Kasumi-1 (cell line): ENCODE data around the gene RGS14.
A peak's percentile ranks its signal among the peaks of the same experiment; 100 is the strongest.
"Not testable (repeated sequence)": the region's sequence is repeated elsewhere in the genome, so short reads cannot be mapped to it uniquely, and the experiment has no call there.

Experiments
- DNase-seq, 2 experiments: peaks; one replicate each; lab custom pipeline; 2025; lab: John Stamatoyannopoulos, UW

The RGS14 gene

DNA sequence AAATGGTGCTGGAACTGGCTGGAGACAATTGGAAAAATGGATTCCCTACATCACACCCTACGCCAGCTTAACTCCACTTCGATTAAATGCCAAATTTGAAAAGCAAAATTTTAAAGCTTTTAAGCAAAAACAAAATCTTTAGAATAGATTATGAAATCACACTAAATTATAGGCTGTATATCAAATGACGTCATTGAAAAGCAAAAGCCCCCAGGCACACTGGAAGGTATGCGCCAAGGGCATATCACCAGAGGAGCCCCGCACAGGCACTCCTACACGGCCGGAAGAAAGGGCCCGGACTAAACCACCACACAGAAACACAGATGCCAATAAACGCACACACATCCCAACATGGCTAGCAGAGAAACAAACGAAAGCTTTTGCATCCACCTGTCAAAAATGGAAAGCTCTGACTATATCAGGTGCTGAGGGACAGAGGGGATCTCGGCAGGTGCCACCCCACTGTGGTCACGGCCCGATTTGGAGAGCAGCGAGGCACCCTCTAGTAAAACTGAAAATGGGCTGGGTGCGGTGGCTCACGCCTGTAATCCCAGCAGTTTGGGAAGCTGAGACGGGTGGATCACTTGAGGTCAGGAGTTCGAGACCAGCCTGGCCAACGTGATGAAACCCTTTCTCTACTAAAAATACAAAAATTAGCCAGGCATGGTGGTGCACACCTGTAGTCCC is 29.0 kb upstream of the RGS14 start:
- no peak for DNase-seq

DNA sequence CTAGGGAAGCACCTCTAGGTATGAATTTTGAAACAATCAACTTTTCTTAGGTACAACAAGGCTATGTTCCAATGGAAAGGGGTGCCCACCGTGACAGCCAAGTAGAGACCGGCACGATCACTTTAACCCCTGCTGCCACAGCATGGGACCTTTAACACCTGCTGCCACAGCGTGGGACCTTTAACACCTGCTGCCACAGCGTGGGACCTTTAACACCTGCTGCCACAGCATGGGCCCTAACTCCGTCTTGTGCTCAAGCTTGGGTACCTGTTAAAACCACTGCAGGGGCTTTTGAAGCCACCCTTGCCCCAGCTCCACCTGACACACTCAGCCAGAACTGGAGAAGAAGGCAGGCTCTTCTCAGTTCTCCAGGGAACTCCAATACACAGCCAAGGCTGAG is 27.8 kb upstream of the RGS14 start:
- DNase-seq: no peak

DNA sequence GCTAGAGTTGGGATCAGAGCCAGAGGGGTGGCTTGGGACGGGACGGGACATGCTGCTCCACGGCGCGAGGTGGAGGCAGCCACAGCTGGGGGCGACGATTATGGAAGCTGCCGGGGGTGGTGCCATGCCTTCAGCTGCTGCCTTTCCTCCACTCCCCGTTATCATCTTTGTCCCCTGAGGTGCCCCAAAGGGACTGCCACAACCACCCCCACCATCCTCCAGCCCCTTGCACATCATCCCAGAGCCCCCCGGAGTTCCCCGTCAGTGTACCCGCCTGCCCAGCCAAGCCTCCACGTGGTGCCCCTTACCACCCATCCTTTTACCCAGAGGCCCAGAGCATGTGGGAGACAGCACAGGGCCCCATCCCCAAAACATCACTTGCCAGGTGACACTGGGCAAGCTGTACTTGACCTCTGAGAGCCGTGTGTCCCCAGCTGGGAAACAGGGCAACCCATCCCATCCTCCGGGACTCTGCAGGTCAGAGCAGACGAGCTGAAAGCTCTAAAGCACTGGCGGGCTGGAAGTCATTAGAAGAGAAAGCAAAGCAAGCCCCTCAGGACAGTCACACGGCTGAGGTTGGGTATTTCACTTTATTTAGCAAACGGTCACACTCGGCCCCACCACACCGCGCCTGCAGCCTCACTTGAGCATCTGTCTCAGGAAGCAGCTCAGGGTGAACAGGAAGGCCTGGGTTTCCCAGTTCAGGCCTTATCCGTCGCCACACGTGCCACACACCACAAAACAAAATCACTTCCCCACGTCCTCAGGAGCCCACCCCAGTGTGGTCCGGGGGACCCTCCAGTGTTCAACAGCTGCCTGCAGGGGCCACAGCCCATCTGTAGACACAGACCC is 26.5 kb upstream of the RGS14 start:
- peak; percentile 91 for DNase-seq

DNA sequence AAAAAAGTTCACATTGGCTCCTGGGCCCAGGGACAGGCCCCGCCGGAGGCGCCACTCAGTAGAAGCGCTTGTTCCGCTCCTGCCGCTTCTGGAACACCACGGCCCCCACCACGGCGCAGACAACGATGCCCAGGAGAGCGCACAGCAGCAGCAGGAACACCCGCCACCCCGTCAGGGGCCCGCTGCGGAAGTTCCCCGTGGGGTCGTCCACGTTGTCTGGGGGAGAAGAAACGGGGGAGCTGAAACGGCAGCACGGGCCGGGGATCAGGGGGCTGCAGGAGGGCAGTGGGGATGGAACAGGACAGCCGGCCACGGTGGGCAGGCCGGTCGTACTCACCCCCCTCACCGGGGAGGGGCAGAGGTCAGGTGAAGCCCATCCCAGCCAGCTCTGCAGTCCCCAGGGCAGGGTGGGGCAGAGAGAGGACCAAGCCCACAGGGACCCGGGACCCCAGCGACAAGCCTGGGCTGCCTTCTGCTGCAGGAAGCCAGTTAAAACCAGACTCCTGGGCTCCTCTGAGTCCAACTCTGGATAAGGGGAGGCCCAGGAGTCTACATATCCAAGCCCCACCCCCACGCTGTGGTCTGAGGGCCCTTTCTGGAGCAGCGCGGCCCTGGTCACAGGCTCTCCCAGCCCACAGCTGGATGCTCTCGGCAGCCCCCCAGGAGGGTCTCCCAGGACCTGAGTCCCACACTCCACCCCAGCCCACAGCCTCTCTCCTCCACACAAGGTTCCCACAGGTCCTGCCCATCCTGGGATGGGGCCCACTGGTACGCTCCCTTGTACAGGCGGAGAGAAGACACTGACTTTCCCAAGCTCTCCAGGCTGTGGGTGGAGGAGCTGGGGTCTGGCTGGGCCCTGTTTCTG is 25.5 kb upstream of the RGS14 start:
- no peak for DNase-seq

GRCh38 chr5:177332896-177333260 is 24.8 kb upstream of the RGS14 start:
- no peak for DNase-seq

GRCh38 chr5:177333420-177334154 is 24.1 kb upstream of the RGS14 start:
- no peak for DNase-seq

DNA sequence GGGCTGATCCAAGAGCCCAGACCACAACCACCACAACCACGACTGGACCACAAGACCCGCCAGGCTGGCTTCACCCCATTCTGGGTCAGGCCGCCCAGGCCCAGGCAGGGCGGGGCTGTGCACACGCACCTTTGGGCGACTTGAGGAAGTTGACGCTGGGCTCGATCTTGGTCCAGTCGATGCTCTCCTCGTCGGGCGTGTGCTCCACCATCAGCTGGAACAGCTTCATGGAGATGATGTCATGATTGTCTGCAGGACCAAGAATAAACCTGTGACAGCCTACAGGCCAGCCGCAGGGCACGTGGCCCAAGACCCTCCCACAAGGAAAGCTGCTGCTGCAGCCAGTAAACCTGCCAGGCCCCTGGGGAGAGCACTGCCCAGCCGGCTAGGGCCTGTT is 23.6 kb upstream of the RGS14 start:
- DNase-seq: no peak

GRCh38 chr5:177334781-177335700 is 22.7 kb upstream of the RGS14 start:
- no peak for DNase-seq

DNA sequence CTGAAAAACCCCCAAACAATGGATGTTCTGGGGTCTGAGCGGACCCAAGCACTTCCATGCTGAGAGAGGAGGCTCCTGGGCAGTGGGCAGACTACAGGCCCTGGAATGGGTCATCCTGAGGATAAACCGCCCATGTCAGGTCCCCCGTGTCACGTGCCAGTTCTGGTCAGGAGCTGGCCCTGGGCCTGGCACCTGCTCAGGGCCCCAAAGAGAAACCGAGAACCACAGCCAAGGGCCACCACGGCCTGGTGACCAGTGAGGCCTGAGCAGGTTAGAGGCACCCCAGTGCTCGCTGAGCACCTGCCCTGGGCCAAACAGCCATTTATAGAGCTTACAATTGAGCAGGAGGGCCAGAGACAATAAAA is 22.0 kb upstream of the RGS14 start:
- DNase-seq: no peak

DNA sequence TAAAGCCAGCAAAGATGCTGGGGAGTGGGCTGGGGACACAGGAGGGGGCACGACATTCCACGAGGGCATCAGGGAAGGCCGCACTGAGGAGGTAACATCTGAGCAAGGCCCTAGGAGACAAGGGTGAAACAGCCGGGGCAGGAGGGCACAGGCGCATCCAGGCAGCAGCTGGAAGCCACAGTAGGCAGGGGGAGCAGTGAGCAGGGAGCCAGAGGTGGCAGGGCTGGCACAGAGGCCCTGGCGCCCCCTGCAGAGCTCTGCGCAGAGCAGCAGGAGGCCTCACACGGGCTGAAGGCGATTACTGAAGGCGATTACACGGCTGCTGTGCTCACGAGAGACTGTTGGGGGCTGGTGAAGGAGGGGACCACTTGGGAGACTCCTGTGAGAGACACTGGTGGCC is 21.6 kb upstream of the RGS14 start:
- DNase-seq: peak; percentile 77 to 87

DNA sequence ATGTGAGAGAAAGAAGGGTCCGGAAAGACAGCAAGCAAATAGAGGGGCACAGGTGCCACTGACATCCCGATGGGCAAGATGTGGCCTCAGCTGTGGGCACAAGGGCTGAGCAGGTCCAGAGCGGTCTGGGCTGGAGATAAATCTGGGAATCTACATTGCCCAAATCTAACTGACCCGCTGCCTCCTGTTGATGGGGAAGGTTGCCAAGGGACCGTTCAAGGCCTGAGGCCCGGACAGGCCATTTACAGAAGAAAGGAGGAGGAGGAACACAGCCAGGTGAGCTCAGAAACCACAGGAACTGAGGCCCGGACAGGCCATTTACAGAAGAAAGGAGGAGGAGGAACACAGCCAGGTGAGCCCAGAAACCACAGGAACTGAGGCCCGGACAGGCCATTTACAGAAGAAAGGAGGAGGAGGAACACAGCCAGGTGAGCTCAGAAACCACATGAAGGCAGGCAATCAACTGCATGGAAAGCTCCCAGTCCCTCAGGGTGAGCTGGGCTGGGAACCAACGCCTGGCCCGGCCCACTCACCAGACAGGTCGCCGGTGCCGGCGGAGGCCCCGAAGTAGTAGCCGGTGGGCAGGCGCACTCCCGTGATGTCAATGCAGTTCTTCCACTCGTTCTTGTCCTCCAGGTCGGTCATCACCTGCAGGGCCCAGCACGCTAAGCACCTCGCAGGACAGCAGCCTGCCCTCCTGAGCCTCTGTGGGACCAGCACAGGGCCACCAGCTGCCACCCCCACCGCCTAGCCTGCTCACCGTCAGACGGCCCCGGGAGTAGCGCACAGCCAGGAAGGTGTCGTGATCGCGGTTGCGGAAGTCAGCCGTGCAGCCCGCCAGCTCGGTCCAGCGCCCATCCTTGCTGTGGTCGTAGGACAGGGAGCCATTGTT is 20.9 kb upstream of the RGS14 start:
- DNase-seq: no peak

DNA sequence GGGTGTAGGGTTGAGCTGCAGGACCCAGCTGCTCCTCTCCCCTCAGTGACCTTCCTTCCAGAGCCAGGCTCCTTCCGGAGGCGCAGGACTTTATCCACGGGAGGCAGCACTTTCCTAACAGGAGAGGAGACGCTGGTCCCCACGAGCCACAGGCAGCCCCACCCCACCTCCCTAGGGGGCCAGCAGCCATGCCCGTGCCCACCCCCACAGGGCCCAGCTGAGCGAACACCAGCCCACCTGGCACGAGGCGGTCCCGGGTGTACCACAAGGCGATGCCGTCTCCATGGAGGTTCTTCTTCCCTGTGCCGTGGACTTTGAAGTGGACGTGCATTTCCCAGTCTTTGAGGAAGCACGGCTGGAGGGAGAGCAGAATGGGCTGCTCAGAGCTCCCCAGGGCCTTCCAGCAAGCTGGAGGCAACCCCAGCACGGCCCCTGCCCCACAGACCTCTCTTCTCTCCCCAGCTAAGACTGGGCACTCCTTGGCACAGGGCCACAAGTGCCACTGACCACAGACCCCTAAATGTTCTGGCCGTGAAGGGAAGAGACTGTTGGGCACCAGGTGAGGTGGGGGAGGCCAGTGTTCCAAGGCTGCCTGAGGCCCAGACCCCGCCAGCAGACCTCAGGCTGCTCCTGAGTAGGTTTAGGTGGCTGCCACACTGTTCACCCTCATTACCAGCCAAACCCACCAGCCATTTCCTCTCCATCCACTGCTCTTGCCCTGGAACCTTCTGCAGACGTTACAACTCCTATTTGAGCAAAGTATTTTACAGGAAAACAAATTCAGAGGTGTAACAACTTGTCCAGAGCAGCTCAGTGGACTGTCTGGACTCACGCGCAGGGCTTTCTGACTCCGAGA is 19.2 kb upstream of the RGS14 start:
- DNase-seq: no peak

DNA sequence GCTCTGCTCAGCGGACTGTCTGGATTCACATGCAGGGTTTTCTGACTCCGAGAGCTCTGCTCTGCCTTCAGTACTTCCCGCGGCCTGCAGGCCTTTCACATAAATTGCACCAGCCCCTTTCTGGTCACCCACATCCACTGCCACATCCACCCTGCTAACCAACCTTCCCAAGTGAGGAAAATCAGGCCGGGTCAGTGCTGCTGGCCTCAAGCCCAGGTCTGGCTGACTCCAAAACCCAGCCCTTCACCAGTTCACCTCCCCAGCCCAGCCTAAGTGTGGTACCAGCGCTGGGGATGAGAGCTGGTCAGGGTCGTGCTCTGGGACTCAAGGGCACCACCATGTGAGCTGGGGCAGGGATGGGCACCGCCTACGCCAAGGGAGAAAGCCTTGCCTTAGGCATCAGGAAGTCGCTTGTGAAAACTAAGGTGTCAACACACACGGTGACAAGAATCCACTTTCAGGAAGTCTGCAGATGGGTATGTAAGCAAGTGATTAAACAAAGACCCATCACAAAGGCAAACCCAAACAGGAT is 18.6 kb upstream of the RGS14 start:
- no peak for DNase-seq

DNA sequence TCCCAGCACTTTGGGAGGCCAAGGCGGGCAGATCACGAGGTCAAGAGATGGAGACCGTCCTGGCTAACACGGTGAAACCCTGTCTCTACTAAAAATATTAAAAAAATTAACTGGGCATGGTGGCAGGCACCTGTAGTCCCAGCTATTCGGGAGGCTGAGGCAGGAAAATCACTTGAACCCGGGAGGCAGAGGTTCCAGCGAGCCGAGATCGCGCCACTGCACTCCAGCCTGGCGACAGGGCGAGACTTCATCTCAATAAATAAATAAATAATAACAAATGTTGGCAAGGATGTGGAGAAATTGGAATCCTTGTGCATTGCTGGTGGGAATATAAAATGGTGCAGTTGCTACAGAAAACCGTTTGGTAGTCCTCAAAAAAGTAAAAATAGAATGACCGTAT is 14.7 kb upstream of the RGS14 start:
- not testable (repeated sequence) for DNase-seq

DNA sequence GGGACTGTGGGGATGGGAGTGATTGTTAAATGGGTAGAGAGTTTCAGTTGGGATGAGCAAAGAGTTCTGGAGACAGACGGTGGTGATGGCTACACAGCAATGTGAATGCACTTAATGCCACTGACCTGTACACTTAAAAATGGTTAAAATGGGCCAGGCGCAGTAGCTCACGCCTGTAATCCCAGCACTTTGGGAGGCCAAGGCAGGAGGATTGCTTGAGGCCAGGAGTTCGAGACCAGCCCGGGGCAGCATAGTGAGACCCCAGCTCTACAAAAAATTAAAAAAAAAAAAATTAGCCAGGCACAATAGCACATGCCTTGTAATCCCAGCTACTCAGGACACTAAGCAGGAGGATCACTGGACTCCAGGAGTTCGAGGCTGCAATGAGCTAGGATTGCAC is 13.9 kb upstream of the RGS14 start:
- no peak for DNase-seq

DNA sequence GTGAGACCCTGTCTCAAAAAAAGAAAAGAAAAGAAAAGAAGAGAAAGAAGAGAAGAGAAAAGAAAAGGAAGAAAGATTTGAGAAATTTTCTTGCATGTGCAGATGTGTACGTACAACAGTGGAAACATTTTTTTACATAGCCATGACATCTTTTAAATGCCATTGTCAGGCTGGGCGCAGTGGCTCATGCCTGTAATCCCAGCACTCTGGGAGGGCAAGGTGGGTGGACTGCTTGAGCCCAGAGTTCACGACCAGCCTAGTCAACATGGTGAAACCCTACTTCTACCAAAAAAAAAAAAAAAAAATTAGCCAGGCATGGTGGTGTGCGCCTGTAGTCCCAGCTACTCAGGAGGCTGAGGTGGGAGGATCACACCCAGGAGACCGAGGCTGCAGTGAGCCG is 12.8 kb upstream of the RGS14 start:
- DNase-seq: no peak

GRCh38 chr5:177346820-177347219 is 10.9 kb upstream of the RGS14 start:
- DNase-seq: no peak

DNA sequence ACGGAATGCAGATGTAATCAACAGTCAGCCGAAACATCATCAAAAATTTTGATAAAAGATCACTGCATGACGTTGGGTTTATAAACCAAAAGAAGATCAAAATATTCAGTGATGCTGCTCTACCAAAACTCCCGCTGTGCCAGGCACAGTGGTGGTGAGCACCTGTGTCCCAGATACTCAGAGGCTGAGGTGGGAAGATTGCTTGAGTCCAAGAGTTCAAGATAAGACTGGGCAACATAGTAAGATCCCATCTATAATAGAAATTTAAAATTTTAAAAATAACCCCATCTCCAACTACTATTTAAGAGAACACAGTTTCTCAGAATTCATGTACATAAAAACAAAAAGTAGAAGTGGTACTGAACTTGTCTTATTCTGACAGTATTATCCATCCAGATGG is 10.0 kb upstream of the RGS14 start:
- no peak for DNase-seq

- DNase-seq: no peak
Measured at GRCh38 chr5:177349362-177349647, 8.4 kb upstream of the RGS14 start.
